CD4-positive, alpha-beta T cell treated with Interleukin-15 for 4 hours (primary cell): Measurements from ENCODE around the gene GPANK1.
"Not testable (repeated sequence)": the region's sequence is repeated elsewhere in the genome, so short reads cannot be mapped to it uniquely, and the experiment has no call there.

Experiments used
- DNase-seq: peaks from one replicate; pipeline ENCODE4 v3.0.0-alpha.2; 2020; ENCODE audit warnings: low spot score

Gene GPANK1

GRCh38 chr6:31664790-31665500, at the start of gene GPANK1:
Gene GPANK1 (minus strand): TSS chr6:31664997. CDS start chr6:31664478, 519 bp downstream.
- DNase-seq: peak; percentile 91

GRCh38 chr6:31713991-31714684, 49.3 kb upstream of the GPANK1 start:
- no peak for DNase-seq

GRCh38 chr6:31713465-31713864, 48.7 kb upstream of the GPANK1 start:
- DNase-seq: no peak

DNA sequence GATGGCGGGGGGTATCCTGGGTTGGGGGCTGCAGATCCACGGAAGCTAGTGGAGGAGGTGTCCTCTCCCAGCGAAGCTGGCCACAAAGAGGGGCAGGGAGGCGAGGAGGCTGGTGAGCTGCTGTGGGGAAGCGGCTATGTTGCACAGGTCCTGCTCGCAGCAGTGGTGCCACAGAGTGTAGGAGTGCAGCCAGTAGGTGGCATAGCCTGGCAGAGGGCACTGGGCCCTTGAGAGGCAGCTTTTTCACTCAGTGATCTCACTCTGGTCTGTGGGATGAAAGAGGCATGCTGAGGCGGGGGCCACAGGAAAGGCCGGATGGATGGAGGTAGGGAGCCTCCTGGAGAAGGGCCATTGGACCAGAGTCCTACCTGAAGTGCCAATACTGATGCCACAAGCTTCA, 47.5 kb upstream of the GPANK1 start:
- DNase-seq: no peak

- DNase-seq: no peak
Observed at GRCh38 chr6:31711233-31711632, 46.4 kb upstream of the GPANK1 start.

- DNase-seq: no peak
Observed at GRCh38 chr6:31710523-31711219, 45.9 kb upstream of the GPANK1 start.

DNA sequence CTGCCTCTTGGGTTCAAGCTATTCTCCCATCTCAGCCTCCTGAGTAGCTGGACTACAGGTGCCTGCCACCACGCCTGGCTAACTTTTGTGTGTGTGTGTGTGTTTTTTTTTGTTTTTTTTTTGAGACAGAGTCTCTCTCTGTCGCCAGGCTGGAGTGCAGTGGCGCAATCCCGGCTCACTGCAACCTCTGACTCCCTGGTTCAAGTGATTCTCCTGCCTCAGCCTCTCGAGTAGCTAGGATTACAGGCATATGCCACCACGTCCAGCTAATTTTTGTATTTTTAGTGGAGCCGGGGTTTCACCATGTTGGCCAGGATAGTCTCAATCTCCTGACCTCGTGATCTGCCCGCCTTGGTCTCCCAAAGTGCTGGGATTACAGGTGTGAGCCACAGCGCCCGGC, 44.4 kb upstream of the GPANK1 start:
- DNase-seq: not testable (repeated sequence)

DNA sequence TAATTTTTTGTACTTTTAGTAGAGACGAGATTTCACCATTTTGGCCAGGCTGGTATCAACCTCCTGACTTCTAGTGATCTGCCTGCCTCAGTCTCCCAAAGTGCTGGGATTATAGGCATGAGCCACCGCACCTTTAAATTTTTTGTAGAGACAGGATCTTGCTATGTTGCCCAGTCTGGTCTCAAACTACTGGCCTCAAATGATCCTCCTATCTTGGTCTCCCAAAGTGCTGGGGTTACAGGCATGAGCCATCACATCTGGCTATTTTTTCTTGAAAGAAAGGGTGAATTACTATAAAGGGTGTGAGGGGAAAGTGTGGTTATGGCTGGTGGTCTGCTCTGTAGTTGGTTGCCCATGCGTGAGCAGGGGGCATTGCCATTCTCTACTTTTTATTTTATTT, 43.4 kb upstream of the GPANK1 start:
- DNase-seq: no peak

- DNase-seq: no peak
Observed at GRCh38 chr6:31707701-31708100, 42.9 kb upstream of the GPANK1 start.

DNA sequence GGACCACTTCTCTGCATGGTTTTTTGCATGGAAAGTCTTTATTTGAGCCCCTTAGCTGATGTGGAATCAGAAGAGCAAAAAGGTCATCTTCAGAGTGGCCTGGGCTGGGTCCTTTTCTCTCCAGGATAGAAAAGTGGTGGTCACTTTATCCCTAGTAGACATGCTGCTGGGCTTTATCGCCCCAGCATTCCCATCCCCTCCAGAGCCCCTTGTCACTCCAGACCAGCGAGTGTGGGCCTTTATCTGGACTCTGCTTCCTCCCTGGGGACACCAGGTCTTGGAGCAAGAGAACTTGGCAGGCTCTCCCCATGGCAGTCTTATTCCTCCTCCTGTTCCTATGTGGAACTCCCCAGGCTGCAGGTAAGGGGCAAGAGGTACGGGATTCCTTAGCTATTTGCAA, 41.8 kb upstream of the GPANK1 start, which contains the start of gene LY6G6F:
TSS of gene LY6G6F (plus strand) at position 268 of the 400 bp plus-strand sequence. CDS start at position 309, 41 bp downstream.
- no peak for DNase-seq

GRCh38 chr6:31705931-31706330, 41.1 kb upstream of the GPANK1 start:
- no peak for DNase-seq

- DNase-seq: peak; percentile 97
Observed at GRCh38 chr6:31702819-31703716, 38.3 kb upstream of the GPANK1 start, which contains the start of gene ABHD16A. Gene ABHD16A (minus strand): TSS chr6:31703324. CDS start chr6:31703281, 43 bp downstream.

DNA sequence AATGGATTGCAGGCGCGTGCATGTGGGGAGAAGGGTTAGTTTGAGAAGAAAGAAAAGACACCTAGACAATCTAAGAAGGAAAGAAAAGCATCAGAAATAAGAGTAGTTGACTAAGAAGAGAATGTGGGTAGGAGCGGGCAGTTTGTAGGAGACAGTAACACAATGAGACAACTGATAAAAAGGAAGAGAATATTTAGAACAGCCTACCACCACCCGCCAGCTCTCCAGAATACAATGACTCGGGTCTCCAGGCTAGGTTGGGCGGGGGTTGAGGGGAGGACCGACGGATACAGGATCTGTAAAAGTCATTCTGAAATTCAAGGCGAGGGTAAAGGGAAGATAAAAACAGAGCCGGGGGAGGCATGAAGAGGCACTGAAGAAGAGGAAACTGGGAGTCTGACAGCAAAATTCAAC, 37.6 kb upstream of the GPANK1 start:
- no peak for DNase-seq

- no peak for DNase-seq
Observed at GRCh38 chr6:31701666-31702404, 37.0 kb upstream of the GPANK1 start.

DNA sequence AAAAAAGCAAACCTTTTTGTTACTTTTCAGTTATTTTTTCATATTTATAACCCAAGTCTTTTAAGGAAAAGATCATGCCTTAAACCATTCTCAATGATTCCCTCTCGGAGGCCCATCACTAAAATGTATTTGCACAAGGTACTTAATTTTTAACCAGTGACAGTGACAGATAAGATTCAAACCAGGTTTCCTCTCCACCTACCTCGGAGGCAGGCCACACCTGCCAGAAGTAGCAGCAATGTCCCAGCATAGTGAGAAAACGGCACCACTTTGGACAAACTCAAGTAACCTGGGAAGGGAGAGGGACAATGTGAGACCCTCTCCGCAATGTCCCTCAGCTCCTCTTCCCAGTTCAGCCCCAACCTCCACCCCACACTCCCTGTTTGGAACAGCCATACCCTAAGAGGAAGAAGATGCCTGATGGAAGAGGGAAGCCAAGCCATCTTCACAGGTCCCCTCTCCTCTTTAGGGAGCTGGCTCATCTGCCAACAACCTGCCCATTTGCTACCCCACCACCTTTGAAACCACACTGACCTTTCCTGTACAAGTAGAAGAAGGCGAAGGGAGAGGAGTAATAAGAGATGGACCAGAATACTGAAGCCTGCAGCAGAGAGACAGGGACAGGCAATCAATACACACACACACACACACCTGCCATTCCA, 36.1 kb upstream of the GPANK1 start:
- no peak for DNase-seq

- DNase-seq: no peak
Observed at GRCh38 chr6:31697555-31697954, 32.8 kb upstream of the GPANK1 start.

GRCh38 chr6:31693535-31693934, 28.7 kb upstream of the GPANK1 start:
- no peak for DNase-seq

DNA sequence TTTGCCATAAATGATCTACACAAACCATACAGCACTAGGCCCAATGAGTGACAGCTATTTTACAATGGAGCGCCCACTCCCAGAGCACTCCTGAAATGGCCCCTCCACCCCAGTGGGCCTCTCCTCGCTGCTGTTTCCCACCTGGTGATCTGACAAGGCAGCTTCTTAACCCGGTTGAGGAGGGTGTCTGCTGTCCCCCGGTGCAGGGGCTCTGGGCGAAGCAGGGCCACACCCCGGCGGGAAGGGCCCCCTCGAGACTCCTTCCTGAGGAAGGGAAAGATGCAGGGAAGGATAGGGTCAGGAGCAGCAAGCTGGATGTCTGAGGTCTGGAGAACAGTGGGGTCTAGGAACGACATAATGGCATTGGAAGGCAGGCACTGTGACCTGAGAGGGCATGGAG, 28.1 kb upstream of the GPANK1 start:
- no peak for DNase-seq

DNA sequence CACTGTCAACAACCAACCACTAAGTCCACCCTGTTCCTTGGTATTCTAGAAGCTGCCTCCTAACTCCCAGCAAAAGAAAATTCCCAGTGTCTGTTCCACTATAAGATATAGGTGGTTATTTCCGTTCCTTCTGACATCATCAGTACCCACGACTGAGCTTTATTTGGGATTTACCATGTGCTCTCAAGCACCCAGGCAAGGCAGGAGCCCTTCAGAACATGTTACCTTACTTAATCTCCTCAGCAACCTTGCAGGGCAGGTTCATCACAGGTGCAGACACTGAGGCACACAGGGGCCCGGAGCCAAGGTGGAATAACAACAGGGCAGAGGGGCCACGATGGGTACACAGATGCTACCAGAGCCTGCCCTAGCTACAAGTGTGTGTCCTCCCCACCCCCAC, 27.6 kb upstream of the GPANK1 start:
- no peak for DNase-seq

DNA sequence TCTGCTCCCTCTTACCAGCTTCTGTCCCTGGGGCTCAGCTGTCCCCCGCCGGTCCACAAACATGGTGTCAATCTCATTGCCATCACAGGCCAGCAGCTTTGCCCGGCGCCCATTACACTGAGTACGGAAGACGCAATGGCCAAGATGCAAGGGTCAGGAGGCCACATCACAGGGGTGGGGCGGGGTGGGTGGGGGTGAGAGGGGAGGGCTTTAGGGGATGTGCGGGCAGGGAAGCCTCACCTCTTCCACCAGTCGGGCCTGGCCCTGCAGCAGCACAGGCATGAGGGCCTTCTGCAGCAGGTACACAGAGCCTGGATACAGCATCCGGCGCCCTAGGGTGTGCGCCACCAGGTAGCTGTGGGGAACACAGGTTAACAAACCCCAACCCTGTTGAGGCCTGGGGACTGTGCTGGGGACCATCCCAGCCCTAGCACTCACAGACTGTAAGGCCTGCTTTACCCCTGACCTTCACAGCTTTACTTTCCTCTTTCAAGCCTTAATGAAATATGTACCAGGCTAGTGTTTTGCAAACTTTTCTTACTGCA, 26.8 kb upstream of the GPANK1 start:
- DNase-seq: no peak
